GM18858 (cell line): Measurements from ENCODE around the gene FAM111A.
A peak's percentile ranks its signal among the peaks of the same experiment; 100 is the strongest.

Source experiments
- ATAC-seq: cut with Tn5 transposase; IDR thresholded peaks from one replicate; pipeline ENCODE4 v1.9.1; 2021; ENCODE audit not compliant: unreplicated experiment

Gene FAM111A

GRCh38 chr11:59199546-59200422, 57.1 kb downstream of the FAM111A start:
- peak; percentile 39 for ATAC-seq

GRCh38 chr11:59200423-59200746, 57.7 kb downstream of the FAM111A start:
- ATAC-seq = peak; percentile 39

GRCh38 chr11:59201353-59201752, 58.7 kb downstream of the FAM111A start:
- no peak for ATAC-seq
